HG03565 (cell line): ENCODE measurements around the gene TMEM14A.

Experiments used
- ATAC-seq: cut with Tn5 transposase; IDR thresholded peaks from one replicate; pipeline ENCODE4 v1.9.1; 2021; ENCODE audit warnings: mild to moderate bottlenecking, moderate library complexity; ENCODE audit not compliant: unreplicated experiment

TMEM14A gene

DNA sequence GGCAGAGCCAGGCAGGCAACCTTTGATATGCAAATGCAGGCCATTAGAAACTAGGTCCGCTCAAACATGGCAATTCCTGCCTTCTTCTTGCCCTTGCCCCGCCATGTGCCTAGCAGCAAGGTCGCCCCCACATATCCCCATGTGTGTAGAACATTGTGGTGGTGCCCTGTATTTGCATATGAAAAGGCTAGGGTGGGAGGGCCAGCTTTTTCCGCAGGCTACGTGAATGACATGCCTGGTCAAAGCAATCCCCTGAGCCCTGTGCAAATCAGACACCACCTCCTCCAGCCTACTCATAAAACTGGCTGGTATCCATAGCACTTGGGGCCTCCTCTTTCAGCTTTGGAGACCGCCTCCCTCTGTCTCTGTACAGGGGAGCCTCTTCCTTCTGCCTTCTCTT is 60.8 kb downstream of the TMEM14A start:
- ATAC-seq: no peak

DNA sequence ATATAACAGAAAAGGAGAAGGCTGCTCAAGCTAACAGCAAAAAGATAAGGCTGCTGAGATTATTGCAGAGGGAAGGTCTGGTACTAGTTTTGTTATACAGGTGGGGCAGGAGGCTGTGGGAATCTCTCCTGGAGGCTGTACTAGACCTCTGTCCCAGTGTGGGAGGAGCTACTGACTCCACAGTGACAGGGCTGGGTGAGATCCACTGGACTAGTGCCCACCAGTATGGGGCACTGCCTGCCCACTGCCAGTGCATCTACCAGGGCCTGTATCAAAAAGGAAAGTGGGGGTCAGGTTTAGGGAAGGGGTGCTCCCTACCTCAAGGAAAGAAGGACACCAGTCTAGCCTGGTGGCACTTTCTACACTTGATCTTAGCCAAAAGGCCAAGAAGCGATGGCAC is 62.3 kb downstream of the TMEM14A start:
- no peak for ATAC-seq

DNA sequence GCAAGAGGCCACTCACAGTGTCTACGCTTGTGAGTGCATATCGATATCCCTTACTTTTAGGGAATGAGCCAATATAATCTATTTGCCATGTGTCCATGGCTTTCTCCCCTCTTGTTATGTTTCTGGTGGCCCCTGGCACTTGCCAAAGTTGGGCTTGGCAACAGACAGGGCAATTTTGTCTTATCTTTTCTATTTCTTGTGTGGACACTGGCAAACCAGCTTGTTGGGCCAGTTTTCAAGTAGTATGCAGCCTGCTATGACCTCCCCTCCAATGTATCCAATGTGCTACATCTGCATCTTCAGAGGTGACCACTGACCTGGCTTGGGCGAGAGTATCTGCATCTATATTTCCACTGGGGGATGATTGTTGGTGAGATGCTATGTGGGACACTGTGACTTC is 63.2 kb downstream of the TMEM14A start:
- ATAC-seq: no peak

DNA sequence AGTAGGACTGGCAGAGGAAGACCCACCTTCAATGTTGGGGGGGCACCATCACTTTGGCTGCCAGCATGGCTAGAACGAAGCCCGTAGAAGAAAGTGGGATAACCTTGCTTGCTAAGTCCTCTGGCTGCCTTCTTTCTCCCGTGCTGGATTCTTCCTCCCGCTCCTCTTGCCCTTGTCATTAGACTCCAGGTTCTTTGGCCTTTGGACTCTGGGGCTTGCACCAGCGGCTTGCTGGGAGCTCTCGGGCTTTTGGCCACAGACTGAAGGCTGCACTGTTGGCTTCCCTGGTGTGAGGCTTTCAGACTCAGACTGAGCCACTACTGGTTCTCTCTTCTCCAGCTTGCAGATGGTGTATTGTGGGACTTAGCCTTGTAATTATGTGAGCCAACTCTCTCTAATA is 64.2 kb downstream of the TMEM14A start:
- no peak for ATAC-seq

DNA sequence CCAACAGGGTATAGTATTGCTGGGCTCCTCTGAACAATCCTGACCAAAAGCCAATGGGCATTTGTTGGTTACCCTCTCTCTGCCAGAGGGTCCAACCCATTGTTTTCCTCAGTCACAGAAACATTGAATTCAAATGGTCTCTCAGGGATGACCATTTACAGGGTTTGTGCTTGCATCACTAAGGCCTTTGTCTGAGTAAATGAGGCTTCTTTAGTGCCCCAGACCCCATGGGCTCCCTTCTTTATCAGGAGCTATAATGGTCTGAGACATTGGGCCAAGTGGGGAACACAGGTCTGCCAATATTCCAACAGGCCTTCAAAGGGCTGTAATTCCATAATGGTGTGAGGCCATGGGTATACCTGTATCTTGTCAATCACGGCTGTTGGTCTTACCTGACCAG is 65.2 kb downstream of the TMEM14A start:
- ATAC-seq: no peak
